ENCODE data around the gene DUSP7.

The DUSP7 gene

GRCh38 chr3:52072471-52072870 lies 16.1 kb upstream of the DUSP7 start:
- in situ Hi-C loops (cut with MboI; ENCODE audit: low pct_unique_long_range_greater_than_20kb, low sequenced_read_pairs, unreplicated experiment): no loop called here
- DNase-seq (ENCODE audit: low spot score): no peak
- TF ChIP-seq CTCF (IDR thresholded peaks at IDR 0.05; ENCODE audit: extremely low read depth, insufficient read depth, missing control alignments): no peak

DNA sequence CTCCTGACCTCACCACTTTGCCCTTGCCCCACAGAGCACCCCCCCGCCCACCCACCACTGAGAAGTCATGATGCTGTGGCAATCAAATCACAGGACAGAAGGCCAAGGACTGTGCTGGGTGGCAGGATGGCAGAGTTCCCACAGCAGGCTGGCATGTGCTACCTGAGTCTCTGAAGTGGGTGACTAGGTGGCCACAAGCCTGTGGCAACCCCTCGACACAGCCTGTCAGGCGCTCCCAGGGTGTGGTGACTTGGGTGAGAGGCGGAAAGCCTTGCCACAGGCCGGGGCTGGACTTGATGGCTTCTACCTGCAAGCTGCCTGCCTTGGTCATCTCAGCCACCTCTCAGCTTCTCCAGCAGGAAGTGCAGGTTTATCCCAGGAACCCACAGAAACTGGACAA lies 15.6 kb upstream of the DUSP7 start:
- in situ Hi-C loops (cut with MboI; ENCODE audit: low pct_unique_long_range_greater_than_20kb, low sequenced_read_pairs, unreplicated experiment): no loop called here
- no peak for TF ChIP-seq CTCF (IDR thresholded peaks at IDR 0.05; ENCODE audit: extremely low read depth, insufficient read depth, missing control alignments)
- DNase-seq (ENCODE audit: low spot score): no peak

DNA sequence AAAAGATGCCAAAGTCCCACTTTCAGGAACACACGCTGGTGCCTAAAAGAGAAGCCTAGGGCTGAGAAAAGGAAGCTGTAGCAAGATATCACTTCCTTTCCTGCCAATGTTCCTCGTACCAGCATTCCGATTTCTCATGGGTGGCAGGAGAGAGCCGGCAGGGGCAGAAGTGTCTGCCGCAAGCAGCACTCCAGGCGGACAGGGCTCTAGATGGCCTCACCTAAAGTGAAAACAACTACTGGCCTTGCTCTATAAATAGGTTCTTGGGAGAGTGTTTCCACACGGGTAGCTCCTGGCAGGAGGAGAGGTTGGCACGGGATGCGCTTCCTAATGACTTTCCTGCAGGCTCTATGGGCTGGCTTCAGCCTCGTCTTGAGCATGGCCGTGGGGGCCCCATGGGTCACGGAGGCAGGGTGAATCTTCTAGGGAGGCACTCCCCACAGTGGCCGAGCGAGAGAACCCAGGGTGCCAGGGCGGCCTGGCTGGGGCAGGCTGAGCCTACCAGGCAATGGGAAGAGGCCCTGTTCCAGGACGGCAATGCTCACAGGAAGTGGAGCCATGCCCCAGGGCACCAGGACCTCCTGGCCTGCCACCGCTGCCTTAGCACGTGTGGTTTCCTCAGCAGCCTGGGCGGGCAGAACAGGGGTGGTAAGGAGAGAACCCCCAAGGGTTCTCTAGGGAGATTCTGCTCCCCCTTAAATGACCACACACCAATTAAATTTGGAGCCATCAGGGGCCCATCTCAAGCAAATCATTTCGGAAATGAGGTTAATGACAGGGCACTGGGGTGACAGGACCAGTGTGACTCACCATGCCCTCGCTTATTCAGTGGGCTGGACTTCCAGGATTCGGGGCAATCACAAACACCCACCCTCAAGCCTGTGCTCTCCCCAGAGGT lies 14.6 kb upstream of the DUSP7 start:
- TF ChIP-seq CTCF (IDR thresholded peaks at IDR 0.05; ENCODE audit: extremely low read depth, insufficient read depth, missing control alignments): no peak
- in situ Hi-C loops (cut with MboI; ENCODE audit: low pct_unique_long_range_greater_than_20kb, low sequenced_read_pairs, unreplicated experiment): no loop called here
- DNase-seq (ENCODE audit: low spot score): no peak

- in situ Hi-C loops (cut with MboI; ENCODE audit: low pct_unique_long_range_greater_than_20kb, low sequenced_read_pairs, unreplicated experiment): no loop called here
- no peak for TF ChIP-seq CTCF (IDR thresholded peaks at IDR 0.05; ENCODE audit: extremely low read depth, insufficient read depth, missing control alignments)
- DNase-seq (ENCODE audit: low spot score): no peak
Measured at GRCh38 chr3:52069855-52070254, 13.5 kb upstream of the DUSP7 start.

- DNase-seq (ENCODE audit: low spot score): no peak
- no peak for TF ChIP-seq CTCF (IDR thresholded peaks at IDR 0.05; ENCODE audit: extremely low read depth, insufficient read depth, missing control alignments)
- in situ Hi-C loops (cut with MboI; ENCODE audit: low pct_unique_long_range_greater_than_20kb, low sequenced_read_pairs, unreplicated experiment): no loop called here
Measured at GRCh38 chr3:52069135-52069534, 12.8 kb upstream of the DUSP7 start.

DNA sequence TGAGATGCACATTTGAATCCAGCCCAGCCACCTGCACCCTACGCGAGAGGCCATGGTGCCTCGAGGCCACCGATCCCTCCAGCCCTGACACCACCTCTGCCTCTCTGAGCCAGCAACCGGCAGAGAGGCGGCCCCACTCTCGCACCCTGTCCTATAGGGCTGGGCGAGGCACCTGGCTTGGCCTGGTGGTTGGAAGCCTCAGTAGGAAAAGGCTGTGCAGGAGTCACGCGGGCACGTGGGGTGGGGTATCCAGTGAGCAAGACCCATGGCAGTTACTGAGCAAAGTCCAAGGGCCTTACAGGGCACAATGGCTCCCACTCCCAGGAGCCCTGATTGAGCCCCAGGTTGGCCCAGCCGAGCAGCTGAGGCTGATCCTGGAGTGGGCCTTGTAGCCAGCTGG lies 12.4 kb upstream of the DUSP7 start:
- TF ChIP-seq CTCF (IDR thresholded peaks at IDR 0.05; ENCODE audit: extremely low read depth, insufficient read depth, missing control alignments): no peak
- in situ Hi-C loops (cut with MboI; ENCODE audit: low pct_unique_long_range_greater_than_20kb, low sequenced_read_pairs, unreplicated experiment): no loop called here
- DNase-seq (ENCODE audit: low spot score): no peak
